SJCRH30 (cell line): ENCODE data around the gene PRKD3. TPM values are rescaled to one million over a fixed set of nuclear protein-coding genes. Genes with fewer than 3 reads are reported as not detected.

Experiments
- total RNA-seq: library from RNA; depleted of rRNA; stranded (reverse); fragments of >200 nt; shearing (Covaris generic); gene quantifications from 2 replicates; pipeline ENCODE4 v1.2.3, GENCODE V29; 2014; rRNA removed

The PRKD3 gene
- total RNA-seq, 1 experiment from 2014 or later: 85.1 TPM

Other genes with a start within 250 kb of the PRKD3 start
- gene HEATR5B, start 240.5 kb downstream of the PRKD3 start, total RNA-seq: 18.8 and 23.9 TPM in 2 replicates
- 19.8 and 22.2 TPM in 2 replicates for gene GPATCH11, start 240.3 kb downstream of the PRKD3 start, total RNA-seq
- gene EIF2AK2, start 167.9 kb downstream of the PRKD3 start, total RNA-seq: 35.4 and 46.0 TPM in 2 replicates
- not detected in 2 replicates for gene SULT6B1, start 136.2 kb downstream of the PRKD3 start, total RNA-seq
- gene CEBPZOS, start 128.3 kb downstream of the PRKD3 start, total RNA-seq: 54.9 and 62.2 TPM in 2 replicates
- gene CEBPZ, start 93.2 kb downstream of the PRKD3 start, total RNA-seq: 110 and 124 TPM in 2 replicates
- gene NDUFAF7, start 93.2 kb downstream of the PRKD3 start, total RNA-seq: 25.2 and 30.3 TPM in 2 replicates
- gene QPCT, start 19.8 kb upstream of the PRKD3 start, total RNA-seq: 3.1 and 3.2 TPM in 2 replicates